GM18907 (cell line): ENCODE measurements around the gene NLGN2.

Experiments used
- ATAC-seq: cut with Tn5 transposase; IDR thresholded peaks from one replicate; pipeline ENCODE4 v1.9.1; 2021; ENCODE audit warnings: mild to moderate bottlenecking, moderate library complexity; ENCODE audit not compliant: unreplicated experiment

Gene NLGN2

DNA sequence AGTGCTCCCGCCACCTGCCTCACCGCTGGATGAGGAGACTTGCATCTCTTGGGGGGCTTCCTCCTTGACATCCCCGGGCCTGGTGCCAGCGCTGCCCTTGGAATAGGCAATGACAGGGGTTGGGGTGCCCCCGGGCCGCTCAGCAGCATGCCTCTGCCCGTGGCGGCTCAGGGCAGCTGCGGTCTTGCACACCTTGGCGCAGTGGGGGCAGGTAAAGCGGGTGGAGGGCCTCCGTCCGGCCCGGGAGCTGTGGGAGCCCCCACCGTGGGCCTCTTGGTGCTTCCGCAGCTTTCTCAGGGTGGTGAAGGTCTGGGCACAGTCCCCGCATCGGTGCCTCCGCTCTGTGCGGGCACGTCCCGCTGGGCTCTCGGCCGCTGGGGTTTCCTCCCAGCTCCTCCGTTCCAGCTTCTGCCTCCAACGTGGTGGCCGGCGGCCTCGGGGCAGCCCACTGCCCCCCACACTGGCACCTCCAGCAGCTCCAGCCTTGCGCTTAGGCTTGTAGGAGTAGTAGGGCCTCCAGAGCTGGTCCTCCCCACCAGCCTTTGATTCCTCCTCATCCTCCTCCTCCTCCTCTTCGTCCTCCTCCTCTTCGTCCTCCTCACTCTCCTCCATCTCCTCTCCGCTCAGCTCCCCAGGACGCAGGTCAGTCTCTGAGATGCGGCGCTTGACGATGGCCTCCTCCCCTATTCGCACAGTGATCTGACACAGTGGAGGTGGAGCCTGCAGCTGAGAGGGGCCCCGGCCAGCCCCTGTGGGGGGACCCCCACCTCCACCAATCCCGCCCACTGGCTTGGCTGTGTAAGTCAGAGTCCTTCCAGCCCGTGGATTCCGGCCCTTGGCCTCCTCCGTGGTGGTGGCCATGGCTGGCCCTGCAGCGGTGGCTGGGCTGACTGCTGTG lies 55.1 kb downstream of the NLGN2 start:
- ATAC-seq, result no peak

DNA sequence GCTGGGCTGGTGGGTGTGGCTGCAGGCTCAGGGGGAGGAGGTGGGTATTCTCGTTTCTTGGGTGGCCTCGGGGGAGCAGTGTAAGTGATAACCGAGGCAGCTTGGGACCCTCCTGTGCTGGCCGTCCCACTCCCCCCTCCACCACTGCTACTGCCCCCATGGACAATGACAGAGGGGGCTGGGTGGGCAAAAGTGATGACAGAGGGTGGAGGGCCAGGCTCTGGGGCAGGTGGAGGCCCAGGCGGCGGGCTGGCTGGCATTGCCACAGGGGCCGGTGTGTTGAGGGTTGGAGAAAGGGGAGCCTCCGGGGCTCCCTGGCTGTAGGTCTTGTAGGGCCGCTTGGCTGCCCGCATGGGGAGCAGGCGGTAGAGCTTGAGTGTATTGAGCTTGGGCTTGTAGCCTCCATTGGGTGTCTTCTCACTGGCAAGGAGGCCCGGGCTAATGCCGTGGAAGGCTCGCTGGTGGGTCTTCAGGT lies 55.8 kb downstream of the NLGN2 start:
- no peak for ATAC-seq

DNA sequence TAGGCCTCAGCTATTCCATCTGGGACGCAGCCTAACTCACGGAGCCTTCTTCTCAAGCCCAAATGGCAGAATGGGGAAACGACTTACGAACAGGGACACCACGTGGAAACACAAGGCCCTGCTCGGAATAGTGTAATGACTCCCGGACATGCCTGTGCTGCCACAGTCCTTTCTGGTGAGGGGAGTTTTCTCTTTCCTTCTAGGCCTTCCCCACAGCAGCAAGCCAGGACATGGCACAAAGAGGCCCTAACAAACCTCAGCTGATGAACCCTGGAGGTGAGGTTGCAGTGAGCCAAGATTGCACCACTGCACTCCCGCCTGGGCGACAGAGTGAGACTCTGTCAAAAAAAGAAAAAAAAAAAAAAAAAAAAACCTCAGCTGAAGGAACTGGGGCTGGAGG lies 56.4 kb downstream of the NLGN2 start:
- ATAC-seq, result no peak

DNA sequence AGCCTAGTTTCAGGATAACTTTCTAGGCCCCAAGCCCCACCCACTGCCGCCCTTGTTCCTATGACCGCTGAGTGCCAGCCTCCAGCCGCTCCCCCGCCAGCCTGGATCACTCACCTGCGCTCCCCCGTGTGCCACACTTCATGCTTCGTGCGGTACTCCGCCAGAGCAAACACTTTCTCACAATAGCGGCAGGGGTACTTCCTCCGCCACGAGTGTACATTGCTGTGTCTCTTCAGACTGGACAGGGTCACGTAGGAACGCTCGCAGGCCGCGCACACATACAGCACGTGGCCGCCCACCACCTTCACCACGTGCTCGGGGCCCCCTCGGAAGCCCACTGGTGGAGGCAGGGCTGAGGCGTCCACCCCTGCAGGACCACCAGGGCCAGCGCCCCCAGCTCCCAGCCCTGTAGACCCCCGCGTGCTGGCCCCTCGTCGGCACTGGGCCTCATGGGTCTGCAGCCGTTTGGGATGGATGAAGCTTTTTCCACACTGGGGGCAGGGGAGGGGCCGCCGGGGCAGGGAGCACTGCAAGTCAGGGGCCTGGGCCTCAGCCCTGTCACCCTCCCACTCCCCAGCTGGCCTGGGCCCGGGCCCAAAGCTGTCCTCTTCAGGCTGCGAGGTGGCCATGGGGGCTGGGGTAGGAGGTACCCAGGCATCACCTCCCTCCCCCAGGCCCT lies 58.1 kb downstream of the NLGN2 start:
- no peak for ATAC-seq

DNA sequence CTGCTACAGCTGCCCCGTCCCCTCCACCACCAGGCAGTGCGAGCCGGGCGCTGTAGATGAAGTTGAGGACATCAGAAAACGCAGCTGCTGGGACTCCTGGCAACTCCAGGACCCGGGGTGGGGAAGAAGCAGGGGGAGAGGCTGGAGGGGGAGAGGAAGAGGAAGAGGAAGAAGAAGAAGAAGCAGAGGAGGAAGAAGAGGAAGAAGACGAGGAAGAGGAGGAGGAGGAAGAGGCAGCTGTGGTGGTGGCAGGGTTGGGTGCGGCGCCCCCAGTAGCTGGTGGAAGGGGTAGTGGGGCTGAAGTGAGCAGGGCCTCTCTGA lies 58.6 kb downstream of the NLGN2 start:
- ATAC-seq, result no peak

DNA sequence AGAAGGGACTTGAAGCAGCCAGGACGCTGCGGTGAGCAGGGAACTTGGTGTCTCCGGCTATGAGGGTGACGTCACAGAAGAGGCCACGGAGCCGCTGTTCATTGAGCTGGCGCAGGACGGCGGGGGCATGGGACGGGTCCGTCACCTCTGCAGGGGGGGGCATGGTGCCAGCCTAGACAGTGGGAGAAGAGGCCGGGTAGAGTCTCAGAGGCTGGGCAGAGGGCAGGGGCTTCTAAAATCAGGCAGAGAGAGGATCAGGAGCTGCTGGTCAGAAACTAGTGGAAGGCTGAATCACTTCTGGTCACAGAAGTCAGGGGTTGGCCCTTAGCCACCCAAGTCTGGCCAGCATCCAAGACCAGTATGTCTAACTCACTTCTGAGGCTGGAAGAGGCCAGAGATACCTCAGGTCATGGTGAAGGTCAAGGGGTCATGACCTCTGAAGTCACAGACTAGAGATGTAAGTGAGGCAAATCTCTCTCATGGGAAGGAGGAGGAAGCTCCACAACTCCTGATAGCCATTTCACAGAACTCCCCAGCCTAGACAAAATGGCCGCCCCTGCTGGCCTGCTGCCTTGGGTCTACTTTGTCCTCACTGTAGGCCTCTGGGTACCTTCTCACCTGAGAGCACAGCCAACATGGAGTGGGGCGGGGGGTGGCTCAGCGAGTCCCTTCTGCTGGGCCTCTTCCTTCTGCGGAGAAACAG lies 59.1 kb downstream of the NLGN2 start:
- no peak for ATAC-seq

DNA sequence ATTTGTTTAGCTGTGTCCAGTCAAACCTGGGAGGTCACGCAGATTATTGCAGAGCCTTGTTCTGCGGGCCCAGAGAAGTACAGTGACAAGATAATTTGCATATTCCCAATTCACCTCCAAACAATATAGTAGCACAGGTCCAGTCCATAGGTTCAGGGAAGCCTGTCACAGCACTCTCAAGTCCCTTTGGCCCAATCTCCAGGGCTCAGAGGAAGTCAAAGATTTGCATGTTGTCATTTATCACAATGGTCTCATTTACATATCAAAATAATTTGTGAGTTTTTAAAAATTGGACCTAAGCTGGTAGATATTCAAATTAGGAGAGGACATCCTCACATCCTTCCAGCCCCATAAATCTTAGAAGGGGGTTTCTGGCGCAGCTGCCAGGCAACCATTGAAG lies 59.9 kb downstream of the NLGN2 start:
- no peak for ATAC-seq

DNA sequence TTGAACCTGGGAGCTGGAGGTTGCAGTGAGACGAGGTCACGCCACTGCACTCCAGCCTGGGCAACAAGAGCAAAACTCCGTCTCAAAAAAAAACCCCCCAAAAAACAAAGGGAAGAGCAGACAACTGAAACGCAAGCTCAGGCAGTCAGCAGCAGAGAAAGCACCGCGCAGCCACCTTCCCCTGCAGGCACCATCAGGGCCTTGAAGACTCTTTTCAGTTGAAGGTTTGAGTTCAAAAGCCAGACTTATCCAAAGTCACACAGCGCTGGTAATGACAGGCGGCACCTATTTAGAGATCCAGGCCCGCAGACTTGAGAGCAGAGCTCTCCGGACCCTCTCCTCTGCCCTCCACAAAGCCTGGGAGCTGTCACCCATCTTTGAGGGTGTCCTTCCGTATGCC lies 60.6 kb downstream of the NLGN2 start:
- ATAC-seq, result no peak

DNA sequence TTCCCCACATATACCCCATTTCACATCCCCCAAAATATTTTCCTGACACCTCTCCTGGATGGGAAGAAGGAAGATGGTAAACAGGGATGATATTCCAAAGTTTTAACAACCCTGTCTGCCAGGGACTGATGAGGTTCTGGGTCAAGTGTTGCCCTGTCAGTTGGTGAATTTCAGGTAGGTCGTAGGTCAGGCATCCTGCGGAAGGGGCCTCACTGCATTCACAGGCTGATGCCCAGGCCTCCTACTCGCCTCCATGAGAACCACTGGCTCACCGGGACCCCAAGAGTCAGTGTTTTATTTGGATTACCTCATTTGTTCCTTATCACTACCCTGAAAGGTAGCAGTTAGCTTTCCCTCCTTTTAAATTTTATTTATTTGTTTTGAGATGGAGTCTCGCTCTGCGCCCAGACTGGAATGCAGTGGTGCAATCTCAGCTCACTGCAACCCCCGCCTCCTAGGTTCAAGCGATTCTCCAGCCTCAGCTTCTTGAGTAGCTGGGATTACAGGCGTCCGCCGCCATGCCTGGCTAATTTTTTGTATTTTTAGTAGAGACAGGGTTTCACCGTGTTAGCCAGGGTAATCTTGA lies 61.3 kb downstream of the NLGN2 start:
- no peak for ATAC-seq
